Vagina (tissue), 2 donors: Measurements from ENCODE around the gene ARPC5.

Experiments used
- CTCF ChIP-seq, 3 experiments: fragments of 450-650 bp in 2 of 3; fragments of 200-600 bp in 1 of 3; sonication (generic) in 1 of 3; IDR thresholded peaks; one replicate each; pipeline ENCODE4 v1.5.1; 2017 to 2019; ENCODE audit warnings: antibody characterized with exemption in 3 of 3, mild to moderate bottlenecking in 2 of 3, moderate library complexity in 2 of 3
- POLR2A ChIP-seq, 2 donors: fragments of 450-650 bp; IDR thresholded peaks; one replicate each; pipeline ENCODE4 v1.6.1; 2017; ENCODE audit warnings: antibody characterized with exemption in 2 of 2, mild to moderate bottlenecking in 2 of 2, moderate library complexity in 2 of 2
- POLR2AphosphoS5 ChIP-seq, 2 donors: sonication (generic); formaldehyde crosslinking; IDR thresholded peaks; one replicate each; pipeline ENCODE4 v1.9.0; 2017; ENCODE audit warnings: antibody characterized with exemption in 2 of 2, mild to moderate bottlenecking in 2 of 2, low read depth in 1 of 2; ENCODE audit not compliant: insufficient read depth in 1 of 2

DNA sequence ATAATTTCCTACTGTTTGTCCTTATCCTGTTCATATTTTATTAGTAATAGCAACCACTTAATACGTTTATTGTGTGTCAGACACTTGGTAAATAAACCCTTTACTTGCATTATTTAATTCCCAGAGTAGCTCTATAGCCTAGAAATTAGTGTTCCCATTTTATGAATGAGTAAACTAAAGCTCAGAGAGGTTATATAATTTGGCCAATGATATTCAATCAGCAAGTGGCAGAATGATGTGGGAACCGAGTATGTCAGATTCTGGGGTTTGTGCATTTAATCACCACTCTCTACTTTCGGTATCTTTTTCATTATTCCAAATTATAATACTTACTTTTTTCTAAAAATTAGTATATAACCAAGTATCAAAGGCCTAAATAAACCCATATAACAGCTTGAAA is 6.6 kb upstream of the ARPC5 start:
- TF ChIP-seq POLR2AphosphoS5 (IDR thresholded peaks at IDR 0.05; ENCODE audit: insufficient read depth in 1 of 2, low read depth in 1 of 2) (no peak), CTCF (IDR thresholded peaks at IDR 0.05) (no peak), POLR2A (IDR thresholded peaks at IDR 0.05) (no peak)
